Muscle of leg (tissue), 11 donors: ENCODE data around the gene TJP2. TPM values are rescaled to one million over a fixed set of nuclear protein-coding genes. Genes with fewer than 3 reads are reported as not detected.

Experiments
- DNase-seq: peaks from one replicate; pipeline ENCODE4 v3.0.0; 2013
- H3K27ac ChIP-seq: one replicate; pipeline ENCODE4 v1.5.1; 2013; ENCODE audit warnings: mild to moderate bottlenecking, low read length, control low read depth
- H3K27me3 ChIP-seq: one replicate; pipeline ENCODE4 v1.6.1; 2013; ENCODE audit warnings: low read length; ENCODE audit not compliant: control insufficient read depth, insufficient read depth
- H3K36me3 ChIP-seq: one replicate; pipeline ENCODE4 v1.6.1; 2013; ENCODE audit warnings: low read length; ENCODE audit not compliant: control insufficient read depth, insufficient read depth
- H3K4me1 ChIP-seq: one replicate; pipeline ENCODE4 v1.6.1; 2013; ENCODE audit warnings: low read length; ENCODE audit not compliant: control insufficient read depth, insufficient read depth
- H3K4me3 ChIP-seq: one replicate; pipeline ENCODE4 v1.5.1; 2013; ENCODE audit warnings: low read length, control low read depth
- H3K9me3 ChIP-seq: replicated peaks from 2 replicates; pipeline ENCODE4 v1.6.1; 2013; ENCODE audit warnings: low read depth, low read length; ENCODE audit not compliant: control insufficient read depth
- WGBS: methylation state at CpG from one replicate; pipeline ENCODE4 v1.1.5; 2013; ENCODE audit warnings: missing lambda C conversion rate; ENCODE audit not compliant: insufficient coverage; 5-methylcytosine and 5-hydroxymethylcytosine counted together
- polyA plus RNA-seq, 8 donors: library from polyadenylated mRNA; unstranded; fragments of 120-200 nt; gene quantifications; one replicate each; pipeline versions ENCODE4 v1.2.1 to v1.2.3, GENCODE V29; 2013; ENCODE audit warnings: inconsistent platforms in 1 of 8, low replicate concordance in 1 of 8; ENCODE audit not compliant: insufficient read length in 8 of 8, insufficient read depth in 1 of 8
- total RNA-seq: library from RNA; stranded (reverse); fragments of 120-200 nt; gene quantifications from one replicate; pipeline ENCODE4 v1.2.4, GENCODE V29; 2013

TJP2 gene
- total and polyA plus RNA-seq, 9 donors = 9.4 to 17.6 (median 12.8) TPM

DNA sequence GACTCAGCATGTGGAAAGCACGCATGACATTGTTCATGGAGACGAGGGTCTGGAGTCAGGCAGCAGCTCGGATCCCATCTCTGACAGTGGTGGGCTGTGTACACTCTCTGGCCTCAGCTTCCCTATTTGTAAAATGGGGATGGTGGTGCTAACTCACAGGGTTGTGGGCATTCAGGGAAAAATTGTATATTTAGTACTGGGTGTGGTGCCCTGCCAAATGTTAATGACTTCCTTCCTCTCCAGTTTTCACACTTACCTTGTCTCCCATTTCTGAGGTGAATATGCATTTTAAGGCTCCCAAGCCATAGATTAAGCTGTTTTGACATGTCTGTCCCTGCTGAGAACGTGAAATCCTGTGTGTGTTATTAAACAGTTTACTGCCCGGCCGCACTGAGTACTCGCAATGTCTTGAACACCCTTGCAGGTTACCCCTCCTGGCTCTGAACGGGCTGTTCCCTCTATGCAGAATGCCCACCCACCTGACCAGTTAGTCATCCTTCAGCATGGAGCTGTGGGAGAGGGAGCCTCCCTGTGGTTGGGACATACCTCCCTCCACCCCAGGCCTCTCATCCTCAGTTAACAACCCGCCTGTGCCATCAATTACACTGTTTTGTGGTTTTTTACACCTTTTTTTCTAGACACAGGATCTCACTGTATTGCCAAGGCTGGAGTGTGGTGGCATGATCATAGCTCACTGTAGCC lies 25.8 kb downstream of the TJP2 start:
- Histone ChIP-seq H3K4me3 (no peak overlapping the region), H3K4me1 (no peaks in the 10 kb centered on the region)
- 66% methylated on average over 7 of the region's 9 CpGs for WGBS

DNA sequence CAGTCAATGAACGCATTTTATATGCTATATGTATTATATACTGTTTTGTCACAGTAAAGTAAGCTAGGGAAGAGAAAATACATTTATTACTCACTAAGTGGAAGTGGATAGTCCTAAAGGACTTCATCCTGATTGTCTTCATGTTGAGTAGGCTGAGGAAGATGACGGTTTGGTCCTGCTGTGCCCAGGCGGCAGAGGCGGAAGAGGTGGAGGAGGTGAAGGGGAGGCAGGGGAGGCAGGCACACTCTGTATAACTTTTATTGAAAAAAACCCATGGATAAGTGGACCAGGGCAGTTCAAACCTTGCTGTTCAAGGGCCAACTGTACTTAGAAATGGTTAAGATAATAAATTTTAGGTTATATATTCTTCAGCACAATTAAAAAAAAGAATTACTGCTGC lies 28.5 kb downstream of the TJP2 start:
- no peaks in the 10 kb centered on the region for H3K36me3 ChIP-seq
- DNase-seq = no peak
- H3K27ac ChIP-seq = no peak overlapping the region
- H3K4me1 ChIP-seq = no peaks in the 10 kb centered on the region
- H3K9me3 ChIP-seq = no peaks in the 10 kb centered on the region
- no peaks in the 10 kb centered on the region for H3K27me3 ChIP-seq
- no peak overlapping the region for H3K4me3 ChIP-seq
- WGBS = no CpG with 5 or more reads among the region's 4 CpGs

More for the DNA sequence above, 25.8 kb downstream of the TJP2 start:
- Histone ChIP-seq H3K9me3 (no peaks in the 10 kb centered on the region), H3K27ac (no peak overlapping the region), H3K36me3 (no peaks in the 10 kb centered on the region), H3K27me3 (no peaks in the 10 kb centered on the region)
- DNase-seq = no peak

DNA sequence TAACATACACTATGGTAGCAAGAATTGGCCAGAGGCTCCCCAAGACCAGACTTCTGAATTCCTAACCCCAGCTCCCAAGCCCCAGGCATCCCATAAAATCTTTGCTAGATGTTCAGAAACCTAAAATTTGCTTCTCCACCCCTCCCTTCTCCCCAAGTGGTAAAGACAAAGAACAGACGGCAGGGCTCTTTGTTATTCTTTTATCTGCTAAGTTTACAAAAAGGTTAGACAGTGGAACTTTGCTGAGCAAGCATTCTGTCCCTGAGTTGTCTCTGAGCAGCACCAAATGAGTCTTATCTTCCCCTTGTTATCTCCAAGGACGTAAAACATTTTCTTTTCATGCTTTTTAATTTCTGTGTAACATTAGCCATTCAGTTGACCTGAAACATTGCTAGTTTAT lies 30.2 kb downstream of the TJP2 start:
- no peaks in the 10 kb centered on the region for H3K36me3 ChIP-seq
- no peaks in the 10 kb centered on the region for H3K9me3 ChIP-seq
- no peak overlapping the region for H3K4me3 ChIP-seq
- no peak overlapping the region for H3K27ac ChIP-seq
- H3K4me1 ChIP-seq = no peaks in the 10 kb centered on the region
- no peak for DNase-seq
- 0% methylated on average over 1 of the region's 2 CpGs for WGBS
- no peaks in the 10 kb centered on the region for H3K27me3 ChIP-seq

DNA sequence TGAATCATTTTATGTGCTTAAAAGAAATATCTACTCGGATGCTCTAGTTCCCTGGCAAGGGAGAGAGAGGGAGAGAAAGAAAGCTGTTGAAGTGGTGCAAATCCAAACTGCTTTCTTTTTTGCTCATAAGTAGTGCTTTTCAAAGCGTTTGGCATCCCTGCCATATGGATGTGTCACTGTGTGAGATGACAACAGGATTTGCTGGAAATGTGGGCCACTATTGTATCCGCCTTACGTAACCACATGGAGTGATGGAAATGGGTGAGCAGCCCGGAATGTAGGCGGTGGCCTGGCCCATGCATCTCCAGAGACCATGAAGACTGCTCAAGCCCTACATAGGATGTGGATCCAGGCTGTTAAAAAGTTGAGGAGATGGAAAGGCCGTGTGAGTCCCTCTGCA lies 30.8 kb downstream of the TJP2 start:
- WGBS = 64% methylated on average over 5 of the region's 7 CpGs
- Histone ChIP-seq H3K4me1 (no peaks in the 10 kb centered on the region), H3K27ac (no peak overlapping the region), H3K36me3 (no peaks in the 10 kb centered on the region), H3K27me3 (no peaks in the 10 kb centered on the region), H3K4me3 (no peak overlapping the region), H3K9me3 (no peaks in the 10 kb centered on the region)
- no peak for DNase-seq

DNA sequence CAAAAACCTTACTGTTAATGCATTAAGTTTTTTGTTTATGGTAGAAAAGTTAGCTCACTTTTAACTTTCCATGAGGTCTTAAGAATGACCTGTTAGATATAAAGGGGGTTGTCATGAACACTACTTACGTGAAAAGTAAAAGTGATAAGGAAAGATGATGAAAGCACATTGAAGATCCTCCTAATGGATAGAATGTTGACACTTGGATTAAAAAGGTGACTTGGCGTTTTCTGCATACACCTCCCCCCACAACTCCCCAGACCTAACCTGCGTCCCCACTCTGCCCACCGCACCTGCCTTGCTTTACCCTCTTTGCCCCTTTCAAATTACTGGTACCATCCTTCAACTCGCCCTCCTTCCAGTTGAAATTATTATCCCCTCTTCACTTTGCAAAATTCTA lies 32.0 kb downstream of the TJP2 start:
- H3K4me1 ChIP-seq = no peaks in the 10 kb centered on the region
- 100% methylated on average over 2 of the region's 5 CpGs for WGBS
- no peaks in the 10 kb centered on the region for H3K27me3 ChIP-seq
- DNase-seq = no peak
- H3K4me3 ChIP-seq = no peak overlapping the region
- H3K27ac ChIP-seq = no peak overlapping the region
- no peaks in the 10 kb centered on the region for H3K9me3 ChIP-seq
- H3K36me3 ChIP-seq = no peaks in the 10 kb centered on the region

DNA sequence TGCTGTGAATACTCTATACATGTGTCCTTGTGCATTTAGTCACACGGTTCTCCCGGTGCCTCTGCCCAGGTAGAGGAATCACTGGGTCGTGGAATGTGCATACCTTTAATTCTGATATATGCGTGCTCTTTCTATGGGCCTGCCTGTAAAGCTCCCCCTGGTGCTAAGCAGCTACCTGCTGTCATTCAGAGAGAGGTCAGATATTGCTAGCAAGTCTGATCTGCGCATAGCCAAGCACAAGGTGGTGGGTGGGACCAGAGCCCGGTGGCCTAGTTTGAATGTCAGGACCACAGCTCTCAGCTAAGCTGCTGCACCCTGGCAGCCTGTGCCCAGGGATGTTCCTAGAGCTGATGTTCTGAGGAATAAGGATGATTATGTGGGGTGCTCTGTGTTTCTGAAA lies 33.4 kb downstream of the TJP2 start:
- H3K27me3 ChIP-seq = no peaks in the 10 kb centered on the region
- H3K4me1 ChIP-seq = no peaks in the 10 kb centered on the region
- H3K36me3 ChIP-seq = no peaks in the 10 kb centered on the region
- 36% methylated on average over 6 of the region's 6 CpGs for WGBS
- DNase-seq = no peak
- H3K4me3 ChIP-seq = no peak overlapping the region
- no peaks in the 10 kb centered on the region for H3K9me3 ChIP-seq
- no peak overlapping the region for H3K27ac ChIP-seq

DNA sequence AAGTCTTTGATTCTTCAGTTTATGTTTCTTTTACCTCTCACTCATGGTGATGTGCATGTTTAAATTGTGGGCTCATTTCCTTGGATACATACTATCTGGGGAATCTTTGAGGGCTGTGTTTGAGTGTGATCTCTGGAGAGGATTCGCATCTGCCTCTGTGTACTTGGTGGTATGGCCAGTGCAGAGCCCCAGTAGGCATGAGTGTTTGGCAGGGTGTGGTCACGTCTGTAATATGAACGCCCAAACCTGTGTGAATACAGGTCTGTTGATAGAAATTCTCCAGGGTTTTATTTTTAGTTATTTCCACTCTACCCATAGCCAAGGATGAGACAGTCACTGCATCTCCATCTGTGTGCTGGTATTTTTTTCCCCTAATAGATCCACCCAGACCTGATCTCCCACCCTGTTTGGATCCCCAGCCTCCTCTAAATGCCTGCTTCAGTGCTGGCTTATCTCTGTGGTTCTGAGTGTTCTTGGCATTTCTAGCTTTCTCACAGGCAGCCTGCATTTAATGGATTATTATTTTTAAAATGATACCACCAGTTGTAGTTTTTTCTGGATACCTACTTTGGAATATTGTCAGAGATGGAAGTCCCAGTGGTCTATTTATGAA lies 37.5 kb downstream of the TJP2 start:
- Histone ChIP-seq H3K27me3 (no peaks in the 10 kb centered on the region), H3K9me3 (no peaks in the 10 kb centered on the region), H3K27ac (no peak overlapping the region), H3K36me3 (no peaks in the 10 kb centered on the region), H3K4me1 (peaks cover 2% of the 10 kb centered on the region), H3K4me3 (no peak overlapping the region)
- 100% methylated on average over 1 of the region's 3 CpGs for WGBS
- DNase-seq = no peak

DNA sequence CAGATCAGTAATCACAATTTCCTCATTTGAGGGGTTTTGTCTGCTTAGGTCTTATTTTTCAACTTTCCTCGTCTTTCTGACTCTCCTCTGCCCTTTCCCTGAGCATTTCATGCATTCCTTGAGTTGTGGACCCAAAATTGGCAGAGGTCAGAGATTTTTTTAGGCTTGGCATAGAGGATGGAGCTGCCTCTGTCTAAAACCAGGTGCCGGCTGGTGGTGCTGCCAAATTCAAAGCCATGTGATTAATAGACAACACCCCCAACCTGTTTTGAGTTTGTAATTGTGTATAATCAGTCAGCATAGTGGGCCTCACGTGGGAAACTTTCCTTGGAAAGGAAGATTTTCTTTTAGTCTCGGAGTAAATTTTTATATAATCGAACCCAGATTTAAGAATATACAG lies 39.6 kb downstream of the TJP2 start:
- no peak overlapping the region for H3K4me3 ChIP-seq
- H3K27ac ChIP-seq = no peak overlapping the region

DNA sequence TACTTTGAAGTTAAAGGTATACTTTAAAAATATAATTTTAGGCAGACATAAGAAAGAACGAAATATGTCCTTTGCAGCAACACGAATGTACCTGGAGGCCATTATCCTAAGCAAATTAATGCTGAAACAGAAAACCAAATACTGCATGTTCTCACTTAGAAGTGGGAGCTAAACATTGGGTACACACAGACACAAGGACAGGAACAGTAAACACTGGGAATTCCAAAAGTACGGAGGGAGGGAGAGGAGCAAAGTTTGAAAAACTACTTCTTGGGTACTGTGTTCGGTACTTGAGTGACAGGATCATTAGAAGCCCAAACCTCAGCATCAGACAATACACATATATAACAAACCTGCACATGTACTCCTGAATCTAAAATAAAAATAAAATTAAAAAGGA lies 40.9 kb downstream of the TJP2 start:
- no peak overlapping the region for H3K27ac ChIP-seq
- no CpG with 5 or more reads among the region's 4 CpGs for WGBS
- H3K36me3 ChIP-seq = peaks cover 4% of the 10 kb centered on the region
- no peaks in the 10 kb centered on the region for H3K27me3 ChIP-seq
- H3K4me3 ChIP-seq = no peak overlapping the region
- no peak for DNase-seq
- H3K9me3 ChIP-seq = no peaks in the 10 kb centered on the region
- peaks cover 2% of the 10 kb centered on the region for H3K4me1 ChIP-seq

More for the DNA sequence above, 39.6 kb downstream of the TJP2 start:
- H3K9me3 ChIP-seq = no peaks in the 10 kb centered on the region
- DNase-seq = no peak
- H3K27me3 ChIP-seq = no peaks in the 10 kb centered on the region
- no CpG with 5 or more reads among the region's 5 CpGs for WGBS
- peaks cover 2% of the 10 kb centered on the region for H3K4me1 ChIP-seq
- peaks cover 4% of the 10 kb centered on the region for H3K36me3 ChIP-seq

DNA sequence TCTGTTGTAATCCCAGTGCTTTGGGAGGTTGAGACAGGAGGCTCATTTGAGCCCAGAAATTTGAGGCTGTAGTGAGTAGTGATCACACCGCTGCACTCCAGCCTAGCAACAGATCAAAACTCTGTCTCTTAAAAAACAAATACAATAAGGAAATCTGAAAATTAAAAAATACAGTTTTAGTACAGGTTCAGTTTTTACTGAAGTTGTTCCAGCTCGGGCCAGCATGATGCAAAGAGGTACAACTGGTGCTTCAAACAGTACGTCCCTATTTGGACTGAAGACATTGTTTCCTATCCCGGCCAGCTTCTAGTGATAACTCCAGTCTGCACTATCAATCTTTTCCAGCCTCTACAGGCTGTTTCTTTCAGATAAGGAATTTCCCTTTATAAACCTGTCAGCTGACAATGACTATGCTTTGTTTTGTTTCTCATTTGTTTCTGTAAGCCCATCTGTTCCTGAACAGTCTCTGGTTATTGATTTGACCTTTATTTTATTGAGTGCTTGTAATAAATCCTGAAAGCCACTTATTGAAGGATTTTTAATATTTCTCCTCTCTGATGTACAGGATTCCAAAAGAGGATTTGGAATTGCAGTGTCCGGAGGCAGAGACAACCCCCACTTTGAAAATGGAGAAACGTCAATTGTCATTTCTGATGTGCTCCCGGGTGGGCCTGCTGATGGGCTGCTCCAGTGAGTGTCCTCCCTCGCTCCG lies 41.9 kb downstream of the TJP2 start:
- Histone ChIP-seq H3K36me3 (peaks cover 4% of the 10 kb centered on the region), H3K27ac (no peak overlapping the region), H3K27me3 (no peaks in the 10 kb centered on the region), H3K4me3 (no peak overlapping the region), H3K4me1 (peaks cover 2% of the 10 kb centered on the region), H3K9me3 (no peaks in the 10 kb centered on the region)
- WGBS = 66% methylated on average over 3 of the region's 9 CpGs
- no peak for DNase-seq
